ENCODE results near the gene APBB2.

The APBB2 gene

DNA sequence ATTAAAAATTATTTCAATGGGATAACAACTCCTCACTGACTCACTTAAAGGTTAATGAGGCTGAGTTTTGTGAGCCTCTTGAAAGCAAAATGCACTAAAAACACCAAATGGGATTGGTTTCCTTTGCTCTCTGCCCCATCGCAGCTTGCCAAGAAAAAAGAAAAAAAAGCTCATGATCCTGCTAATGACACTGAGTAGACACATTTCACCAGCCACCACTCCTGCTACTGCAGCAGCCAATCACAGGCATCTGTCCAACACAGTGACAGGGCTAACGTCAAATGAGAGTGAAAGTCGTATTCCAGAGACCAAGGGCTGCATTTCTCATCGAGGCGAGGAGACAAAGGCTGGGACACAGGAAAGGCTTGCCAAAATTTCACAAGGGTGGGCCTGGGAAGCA lies 5.2 kb downstream of the APBB2 start:
- H3K27ac ChIP-seq = no peak overlapping the region
- TF ChIP-seq ZFX (IDR thresholded peaks at IDR 0.05) = no peak
- no peak for TF ChIP-seq CTCF (conservative IDR thresholded peaks at IDR 0.05)

GRCh38 chr4:41207291-41207831 lies 7.0 kb downstream of the APBB2 start:
- no peak overlapping the region for H3K27ac ChIP-seq

GRCh38 chr4:41205854-41206460 lies 8.4 kb downstream of the APBB2 start:
- TF ChIP-seq CTCF (conservative IDR thresholded peaks at IDR 0.05) (no peak), ZFX (IDR thresholded peaks at IDR 0.05) (no peak)
- no peak overlapping the region for H3K27ac ChIP-seq

More at GRCh38 chr4:41207291-41207831, 7.0 kb downstream of the APBB2 start:
- no peak for TF ChIP-seq CTCF (conservative IDR thresholded peaks at IDR 0.05)
- TF ChIP-seq ZFX (IDR thresholded peaks at IDR 0.05) = no peak

DNA sequence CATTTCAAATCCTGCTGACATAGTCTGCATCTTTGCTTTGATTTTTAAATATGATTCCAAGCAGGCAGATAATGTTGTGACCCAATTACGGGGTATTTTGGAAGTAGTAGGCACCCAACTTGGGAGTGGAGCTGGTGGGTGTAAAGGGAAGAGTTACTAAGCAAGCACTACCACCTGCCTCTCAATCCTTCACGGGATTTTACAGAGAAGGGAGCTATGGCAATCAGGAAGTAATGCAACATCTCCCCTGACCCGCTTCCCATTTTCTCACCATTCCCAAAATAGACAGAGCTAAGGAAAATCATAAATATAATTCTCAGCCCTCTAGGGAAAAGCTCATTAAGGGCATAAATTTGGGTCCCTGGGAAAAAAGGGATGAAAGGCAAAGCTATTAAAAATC lies 9.2 kb downstream of the APBB2 start:
- no peak overlapping the region for H3K27ac ChIP-seq

GRCh38 chr4:41204400-41204978 lies 9.9 kb downstream of the APBB2 start:
- no peak overlapping the region for H3K27ac ChIP-seq
- TF ChIP-seq ZFX (IDR thresholded peaks at IDR 0.05) (no peak), CTCF (conservative IDR thresholded peaks at IDR 0.05) (no peak)

More for the DNA sequence above, 9.2 kb downstream of the APBB2 start:
- TF ChIP-seq ZFX (IDR thresholded peaks at IDR 0.05) = no peak
- no peak for TF ChIP-seq CTCF (conservative IDR thresholded peaks at IDR 0.05)

DNA sequence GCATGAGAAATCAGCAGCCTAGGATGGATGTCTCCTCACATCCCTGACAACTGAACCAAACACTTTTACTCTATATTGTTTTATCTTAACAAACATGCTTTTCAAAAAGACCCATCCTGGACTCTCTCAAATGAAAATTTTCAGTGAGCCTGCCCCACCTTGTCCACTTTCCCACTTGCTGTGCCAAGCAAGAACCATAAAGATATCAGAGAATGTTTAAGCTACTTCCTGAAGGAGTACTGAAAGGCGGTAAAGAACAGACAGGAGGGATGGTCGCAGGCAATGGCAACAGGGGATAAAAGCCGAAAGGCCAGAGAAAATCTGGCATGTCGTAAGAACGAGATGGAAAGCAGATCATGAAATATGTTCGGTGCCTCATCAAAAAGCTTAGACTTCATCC lies 10.5 kb downstream of the APBB2 start:
- H3K27ac ChIP-seq = no peak overlapping the region
- no peak for TF ChIP-seq CTCF (conservative IDR thresholded peaks at IDR 0.05)
- no peak for TF ChIP-seq ZFX (IDR thresholded peaks at IDR 0.05)

- TF ChIP-seq CTCF (conservative IDR thresholded peaks at IDR 0.05) = no peak
- no peak for TF ChIP-seq ZFX (IDR thresholded peaks at IDR 0.05)
- no peak overlapping the region for H3K27ac ChIP-seq
Observed at GRCh38 chr4:41202820-41203568, 11.3 kb downstream of the APBB2 start.
